Gastrocnemius medialis (tissue), 4 donors: ENCODE data around the gene RREB1.

Experiments
- CTCF ChIP-seq, 5 experiments: fragments of 450-650 bp in 3 of 5; fragments of 200-600 bp in 2 of 5; sonication (generic) in 2 of 5; IDR thresholded peaks in 4 of 5; conservative IDR thresholded peaks in 1 of 5; 1 replicate in 4 of 5; 2 replicates in 1 of 5; pipeline ENCODE4 v1.5.1; 2016 to 2019; ENCODE audit warnings: antibody characterized with exemption in 5 of 5, mild to moderate bottlenecking in 3 of 5, moderate library complexity in 3 of 5
- POLR2A ChIP-seq, 2 donors: fragments of 450-650 bp; IDR thresholded peaks; one replicate each; pipeline ENCODE4 v1.6.1; 2017; ENCODE audit warnings: antibody characterized with exemption in 2 of 2, mild to moderate bottlenecking in 2 of 2, moderate library complexity in 2 of 2

GRCh38 chr6:7125290-7125689 lies 17.5 kb downstream of the RREB1 start:
- no peak for TF ChIP-seq CTCF (IDR thresholded peaks at IDR 0.05 in 4 of 5, conservative IDR thresholded peaks at IDR 0.05 in 1 of 5)
- no peak for TF ChIP-seq POLR2A (IDR thresholded peaks at IDR 0.05)
